HCT116 (cell line): ENCODE results near the gene ADRM1. TPM values are rescaled to one million over a fixed set of nuclear protein-coding genes. Genes with fewer than 3 reads are reported as not detected.

Experiments used
- ATAC-seq: fragments of 200-7000 bp; cut with Tn5 transposase; 2 replicates; pipeline ENCODE4 v1.9.1; 2020; ENCODE audit warnings: mild to moderate bottlenecking, moderate library complexity
- BruUV-seq: library from RNA; stranded (reverse); fragments of 400-500 nt; replicated peaks from 2 replicates; lab custom pipeline; 2021; lab: Mats Ljungman, UMichigan
- CTCF ChIA-PET: fragments of 300-600 bp; sonication (Branson Sonifier 250); formaldehyde crosslinking; loops from one replicate; lab custom pipeline; 2021; ENCODE audit warnings: antibody characterized with exemption; lab: Charles Lee
- POLR2A ChIA-PET: fragments of 300-600, 350-600 bp; sonication (Branson Sonifier 250); formaldehyde crosslinking; loops from one replicate; lab custom pipeline; 2021; ENCODE audit warnings: antibody characterized with exemption; lab: Charles Lee
- RAD21 ChIA-PET, 2 experiments: fragments of 300-600 bp; sonication (Branson Sonifier 250); formaldehyde crosslinking; loops; one replicate each; lab custom pipeline; 2023; ENCODE audit warnings: low total read pairs in 2 of 2; ENCODE audit not compliant: uncharacterized antibody in 2 of 2, unreplicated experiment in 2 of 2, low non-redundant PET in 1 of 2; lab: Charles Lee
- DNase-seq: peaks from one replicate; pipeline ENCODE4 v3.0.0-alpha.2; 2010; ENCODE audit warnings: low read depth, low spot score
- H2AFZ ChIP-seq: fragments of 200-600 bp; shearing (Covaris generic), sonication (generic); 2 replicates; pipeline ENCODE4 v1.6.1; 2017; ENCODE audit warnings: low read depth, mixed run types, mixed read lengths, antibody characterized with exemption, low read length; ENCODE audit not compliant: poor library complexity, severe bottlenecking
- H3K27ac ChIP-seq: 2 replicates; pipeline ENCODE4 v1.5.1; 2012; ENCODE audit warnings: low read depth, low read length
- H3K27me3 ChIP-seq: fragments of 200-600 bp; sonication (generic); 2 replicates; pipeline ENCODE4 v1.6.1; 2016; ENCODE audit warnings: mixed run types, low read length, mixed read lengths; ENCODE audit not compliant: insufficient read depth
- H3K36me3 ChIP-seq, 2 experiments: fragments of 200-500 bp in 1 of 2; fragments of 200-600 bp in 1 of 2; sonication (Bioruptor generic) in 1 of 2; sonication (generic) in 1 of 2; 2 replicates each; pipeline versions ENCODE4 v1.5.1 to v1.6.1; 2014 to 2016; ENCODE audit warnings: low read length in 2 of 2, inconsistent platforms in 1 of 2, mixed read lengths in 1 of 2, mixed run types in 1 of 2; ENCODE audit not compliant: insufficient read depth in 2 of 2, control insufficient read depth in 1 of 2
- H3K4me1 ChIP-seq, 2 experiments: fragments of 200-600 bp in 1 of 2; sonication (generic) in 1 of 2; 2 replicates each; pipeline versions ENCODE4 v1.5.1 to v1.6.1; 2012 to 2017; ENCODE audit warnings: low read length in 2 of 2, inconsistent platforms in 1 of 2, mild to moderate bottlenecking in 1 of 2, mixed read lengths in 1 of 2, mixed run types in 1 of 2, moderate library complexity in 1 of 2; ENCODE audit not compliant: insufficient read depth in 2 of 2, control insufficient read depth in 1 of 2
- H3K4me2 ChIP-seq: fragments of 200-600 bp; sonication (generic); 2 replicates; pipeline ENCODE4 v1.6.1; 2017; ENCODE audit warnings: mixed run types, low read length, mixed read lengths
- H3K4me3 ChIP-seq, 2 experiments: fragments of 200-600 bp in 1 of 2; sonication (generic) in 1 of 2; replicated peaks in 1 of 2; 2 replicates each; pipeline ENCODE4 v1.5.1; 2011 to 2016; ENCODE audit warnings: low read length in 2 of 2, control low read depth in 1 of 2, low read depth in 1 of 2, mild to moderate bottlenecking in 1 of 2, mixed read lengths in 1 of 2, mixed run types in 1 of 2
- H3K79me2 ChIP-seq: fragments of 200-600 bp; sonication (generic); 2 replicates; pipeline ENCODE4 v1.6.1; 2017; ENCODE audit warnings: mild to moderate bottlenecking, mixed run types, low read length, moderate library complexity, mixed read lengths; ENCODE audit not compliant: insufficient read depth
- H3K9ac ChIP-seq: fragments of 200-600 bp; sonication (generic); 2 replicates; pipeline ENCODE4 v1.6.1; 2016; ENCODE audit warnings: low read length, mixed read lengths
- H3K9me2 ChIP-seq: fragments of 200-600 bp; sonication (generic), shearing (Covaris generic); 2 replicates; pipeline ENCODE4 v1.6.1; 2017; ENCODE audit warnings: mixed run types, mild to moderate bottlenecking, moderate library complexity; ENCODE audit not compliant: insufficient read depth
- H3K9me3 ChIP-seq, 2 experiments: fragments of 200-500 bp in 1 of 2; fragments of 200-600 bp in 1 of 2; sonication (Bioruptor generic) in 1 of 2; sonication (generic) in 1 of 2; 2 replicates each; pipeline ENCODE4 v1.6.1; 2014 to 2017; ENCODE audit warnings: low read length in 2 of 2, mixed read lengths in 2 of 2, inconsistent platforms in 1 of 2, low read depth in 1 of 2, mild to moderate bottlenecking in 1 of 2, mixed run types in 1 of 2, moderate library complexity in 1 of 2; ENCODE audit not compliant: control insufficient read depth in 1 of 2, insufficient read depth in 1 of 2
- H4K20me1 ChIP-seq: fragments of 200-600 bp; sonication (generic), shearing (Covaris generic); 2 replicates; pipeline ENCODE4 v1.6.1; 2017; ENCODE audit warnings: mixed run types, mild to moderate bottlenecking, moderate library complexity; ENCODE audit not compliant: insufficient read depth
- ATF3 ChIP-seq: IDR thresholded peaks from 2 replicates; pipeline ENCODE4 v1.6.1; 2012
- CEBPB ChIP-seq: IDR thresholded peaks from 2 replicates; pipeline ENCODE4 v1.6.1; 2012; ENCODE audit warnings: low read depth
- ELF1 ChIP-seq: IDR thresholded peaks from 2 replicates; pipeline ENCODE4 v1.6.1; 2012; ENCODE audit warnings: low read depth, borderline replicate concordance
- EZH2 ChIP-seq: fragments of 200-600 bp; sonication (generic); IDR thresholded peaks from 2 replicates; pipeline ENCODE4 v1.6.1; 2017; ENCODE audit warnings: antibody characterized with exemption, mixed run types
- EZH2phosphoT487 ChIP-seq: fragments of 200-600 bp; IDR thresholded peaks from 2 replicates; pipeline ENCODE4 v1.6.1; 2018; ENCODE audit warnings: antibody characterized with exemption, borderline replicate concordance
- FOSL1 ChIP-seq: IDR thresholded peaks from 2 replicates; pipeline ENCODE4 v1.6.1; 2012; ENCODE audit warnings: low read depth
- JUND ChIP-seq: IDR thresholded peaks from 2 replicates; pipeline ENCODE4 v1.6.1; 2012
- POLR2AphosphoS5 ChIP-seq: IDR thresholded peaks from 2 replicates; pipeline ENCODE4 v1.6.1; 2011; ENCODE audit warnings: mild to moderate bottlenecking, low read depth, low read length, moderate library complexity
- RAD21 ChIP-seq: IDR thresholded peaks from 2 replicates; pipeline ENCODE4 v1.6.1; 2012; ENCODE audit warnings: low read depth, mild to moderate bottlenecking
- SIN3A ChIP-seq: IDR thresholded peaks from 2 replicates; pipeline ENCODE4 v1.6.1; 2012; ENCODE audit warnings: low read depth
- SRF ChIP-seq: IDR thresholded peaks from 2 replicates; pipeline ENCODE4 v1.6.1; 2012; ENCODE audit warnings: low read depth
- TCF7L2 ChIP-seq: IDR thresholded peaks from 2 replicates; pipeline ENCODE4 v1.7.0; 2011; ENCODE audit warnings: borderline replicate concordance, inconsistent platforms; ENCODE audit not compliant: insufficient read depth, insufficient read length; ENCODE audit errors: extremely low read depth
- YY1 ChIP-seq: IDR thresholded peaks from 2 replicates; pipeline ENCODE4 v1.6.1; 2011; ENCODE audit warnings: low read length, low read depth, moderate library complexity, mild to moderate bottlenecking; ENCODE audit not compliant: insufficient replicate concordance; ENCODE audit errors: extremely low read depth
- ZBTB33 ChIP-seq: IDR thresholded peaks from 2 replicates; pipeline ENCODE4 v1.6.1; 2011; ENCODE audit warnings: mild to moderate bottlenecking, low read length, moderate library complexity; ENCODE audit not compliant: insufficient replicate concordance; ENCODE audit errors: extremely low read depth
- ZFX ChIP-seq: fragments of 450-650 bp; IDR thresholded peaks from 2 replicates; pipeline ENCODE4 v1.6.1; 2017
- ZNF274 ChIP-seq: fragments of 200-500 bp; sonication (Bioruptor generic); IDR thresholded peaks from 2 replicates; pipeline ENCODE4 v1.6.1; 2014; ENCODE audit warnings: mild to moderate bottlenecking, low read depth, low read length, inconsistent platforms
- intact Hi-C: fragments of 100-400 bp; cut with micrococcal nuclease; formaldehyde crosslinking; loops from 2 replicates; pipeline ENCODE4 v1.10.0; 2022
- total RNA-seq: library from RNA; stranded (reverse); gene quantifications from one replicate; pipeline ENCODE4 v1.2.1, GENCODE V29; 2021; ENCODE audit not compliant: unreplicated experiment

The ADRM1 gene
- total RNA-seq, 1 experiment from 2014 or later, result 158 TPM

GRCh38 chr20:62273416-62273815 is 29.4 kb upstream of the ADRM1 start:
- Histone ChIP-seq H3K4me1 (no peaks in the 10 kb centered on the region), H3K4me2 (no peak overlapping the region), H3K36me3 (peaks cover 0 to 3% of the 10 kb centered on the region in 2 experiments; a peak in 2 of 4 replicates), H3K9me3 (no peaks in the 10 kb centered on the region), H3K4me3 (no peak overlapping the region), H3K27me3 (no peaks in the 10 kb centered on the region), H4K20me1 (no peaks in the 10 kb centered on the region), H3K27ac (no peak overlapping the region), H3K9me2 (no peaks in the 10 kb centered on the region), H2AFZ (no peak overlapping the region), H3K9ac (no peak overlapping the region), H3K79me2 (no peaks in the 10 kb centered on the region)
- DNase-seq (no peak), ATAC-seq (no peak)
- TSS peak; percentile 28 for BruUV-seq
- ChIA-PET CTCF (no interaction called here), RAD21 (no interaction called here), POLR2A (no interaction called here)
- TF ChIP-seq JUND (no peak), YY1 (no peak), EZH2phosphoT487 (no peak), ATF3 (no peak), SRF (no peak), EZH2 (no peak), ZFX (no peak), SIN3A (no peak), ELF1 (no peak), POLR2AphosphoS5 (no peak), RAD21 (no peak)
- intact Hi-C loops, result no loop called here

- H3K27me3 ChIP-seq, result no peaks in the 10 kb centered on the region
- peaks cover 3% of the 10 kb centered on the region in 2 experiments; a peak in 2 of 4 replicates for H3K36me3 ChIP-seq
- no peaks in the 10 kb centered on the region for H4K20me1 ChIP-seq
- TF ChIP-seq RAD21 (no peak), ZNF274 (no peak), TCF7L2 (no peak), FOSL1 (no peak), SRF (no peak), CEBPB (no peak), ELF1 (no peak), ZBTB33 (no peak), SIN3A (no peak), JUND (no peak)
- H3K79me2 ChIP-seq, result no peaks in the 10 kb centered on the region
- H3K4me2 ChIP-seq, result no peak overlapping the region
- H3K4me3 ChIP-seq, result no peak overlapping the region
- BruUV-seq, result no TSS peak
- no peaks in the 10 kb centered on the region for H3K4me1 ChIP-seq
- no peak overlapping the region for H2AFZ ChIP-seq
- intact Hi-C loops, result no loop called here
- no peak overlapping the region for H3K27ac ChIP-seq
- H3K9me3 ChIP-seq, result no peaks in the 10 kb centered on the region
- ChIA-PET CTCF (no interaction called here), POLR2A (no interaction called here), RAD21 (no interaction called here)
- DNase-seq, result no peak
- ATAC-seq, result no peak; the same call in 1 of the 2 replicates
- no peaks in the 10 kb centered on the region for H3K9me2 ChIP-seq
- H3K9ac ChIP-seq, result no peak overlapping the region
These were observed 28.4 kb upstream of the ADRM1 start for GRCh38 chr20:62274332-62274950.
